Type B pancreatic cell (in vitro differentiated cells): Measurements from ENCODE around the gene DIS3L. TPM values are rescaled to one million over a fixed set of nuclear protein-coding genes. Genes with fewer than 3 reads are reported as not detected.

Experiments used
- DNase-seq: peaks from one replicate; pipeline ENCODE4 v3.0.0; 2021; ENCODE audit warnings: mixed read lengths; ENCODE audit not compliant: unreplicated experiment; ENCODE audit errors: extremely low spot score
- H3K27ac Mint-ChIP-seq: 2 replicates; pipeline ENCODE4 v1.8.0; 2021; ENCODE audit warnings: mild to moderate bottlenecking, mixed read lengths
- H3K27me3 Mint-ChIP-seq: 2 replicates; pipeline ENCODE4 v1.8.0; 2021; ENCODE audit warnings: mixed read lengths
- H3K36me3 Mint-ChIP-seq: 2 replicates; pipeline ENCODE4 v1.8.0; 2021; ENCODE audit warnings: mixed read lengths
- H3K4me1 Mint-ChIP-seq: one replicate; pipeline ENCODE4 v1.8.0; 2021; ENCODE audit warnings: mixed read lengths; ENCODE audit not compliant: unreplicated experiment
- H3K4me3 Mint-ChIP-seq: 2 replicates; pipeline ENCODE4 v1.8.0; 2021; ENCODE audit warnings: mild to moderate bottlenecking, mixed read lengths
- H3K9me3 Mint-ChIP-seq: 2 replicates; pipeline ENCODE4 v1.8.0; 2021; ENCODE audit warnings: mixed read lengths
- total RNA-seq: library from RNA; stranded (reverse); gene quantifications from 2 replicates; pipeline ENCODE4 v1.2.1, GENCODE V29; 2021; ENCODE audit warnings: low replicate concordance
- TF ChIP-seq, protein P1 (sequence below): fragments of 200-600 bp; sonication (generic); conservative IDR thresholded peaks from 2 replicates; pipeline ENCODE4 v1.5.0; 2021; ENCODE audit warnings: antibody characterized with exemption, mild to moderate bottlenecking

DIS3L gene
- total RNA-seq, 1 donor from 2014 or later, result 37.7 TPM

DNA sequence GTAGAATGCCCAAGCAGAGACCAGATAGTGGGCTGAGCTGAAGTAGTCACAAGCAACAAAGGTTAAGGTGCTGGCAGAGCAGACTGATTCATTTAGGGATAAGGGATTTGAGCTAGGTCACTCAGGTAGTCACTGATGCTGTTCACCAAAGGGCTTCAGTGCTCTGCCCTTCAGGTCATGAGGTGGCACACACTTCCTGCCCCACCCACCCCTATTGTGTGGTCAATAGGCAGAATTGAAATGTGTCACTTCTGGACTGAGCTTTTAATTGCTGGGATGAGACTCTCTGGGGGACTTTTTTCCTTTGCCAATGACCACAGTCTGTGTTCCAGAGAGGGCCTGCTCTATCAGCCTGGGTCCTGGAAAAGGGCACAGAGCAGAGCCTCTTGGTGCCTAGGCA lies 2.9 kb upstream of the DIS3L start:
- Mint-ChIP-seq H3K4me1 (peaks cover 25% of the 10 kb centered on the region), H3K27ac (no peak overlapping the region), H3K36me3 (no peaks in the 10 kb centered on the region), H3K4me3 (no peak overlapping the region), H3K27me3 (no peaks in the 10 kb centered on the region), H3K9me3 (no peaks in the 10 kb centered on the region)
- TF ChIP-seq, protein P1, sequence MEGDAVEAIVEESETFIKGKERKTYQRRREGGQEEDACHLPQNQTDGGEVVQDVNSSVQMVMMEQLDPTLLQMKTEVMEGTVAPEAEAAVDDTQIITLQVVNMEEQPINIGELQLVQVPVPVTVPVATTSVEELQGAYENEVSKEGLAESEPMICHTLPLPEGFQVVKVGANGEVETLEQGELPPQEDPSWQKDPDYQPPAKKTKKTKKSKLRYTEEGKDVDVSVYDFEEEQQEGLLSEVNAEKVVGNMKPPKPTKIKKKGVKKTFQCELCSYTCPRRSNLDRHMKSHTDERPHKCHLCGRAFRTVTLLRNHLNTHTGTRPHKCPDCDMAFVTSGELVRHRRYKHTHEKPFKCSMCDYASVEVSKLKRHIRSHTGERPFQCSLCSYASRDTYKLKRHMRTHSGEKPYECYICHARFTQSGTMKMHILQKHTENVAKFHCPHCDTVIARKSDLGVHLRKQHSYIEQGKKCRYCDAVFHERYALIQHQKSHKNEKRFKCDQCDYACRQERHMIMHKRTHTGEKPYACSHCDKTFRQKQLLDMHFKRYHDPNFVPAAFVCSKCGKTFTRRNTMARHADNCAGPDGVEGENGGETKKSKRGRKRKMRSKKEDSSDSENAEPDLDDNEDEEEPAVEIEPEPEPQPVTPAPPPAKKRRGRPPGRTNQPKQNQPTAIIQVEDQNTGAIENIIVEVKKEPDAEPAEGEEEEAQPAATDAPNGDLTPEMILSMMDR, result no peak
- DNase-seq, result no peak

- peaks cover 4% of the 10 kb centered on the region for H3K36me3 Mint-ChIP-seq
- no peak for DNase-seq
- no peaks in the 10 kb centered on the region for H3K27me3 Mint-ChIP-seq
- no peaks in the 10 kb centered on the region for H3K9me3 Mint-ChIP-seq
- TF ChIP-seq, protein P1, result no peak
- peaks cover 33% of the 10 kb centered on the region for H3K4me1 Mint-ChIP-seq
- peak overlapping the region; percentile 85 for H3K27ac Mint-ChIP-seq
- peak overlapping the region; percentile 87 for H3K4me3 Mint-ChIP-seq
These were observed 1.4 kb upstream of the DIS3L start for GRCh38 chr15:66291816-66292570.

DNA sequence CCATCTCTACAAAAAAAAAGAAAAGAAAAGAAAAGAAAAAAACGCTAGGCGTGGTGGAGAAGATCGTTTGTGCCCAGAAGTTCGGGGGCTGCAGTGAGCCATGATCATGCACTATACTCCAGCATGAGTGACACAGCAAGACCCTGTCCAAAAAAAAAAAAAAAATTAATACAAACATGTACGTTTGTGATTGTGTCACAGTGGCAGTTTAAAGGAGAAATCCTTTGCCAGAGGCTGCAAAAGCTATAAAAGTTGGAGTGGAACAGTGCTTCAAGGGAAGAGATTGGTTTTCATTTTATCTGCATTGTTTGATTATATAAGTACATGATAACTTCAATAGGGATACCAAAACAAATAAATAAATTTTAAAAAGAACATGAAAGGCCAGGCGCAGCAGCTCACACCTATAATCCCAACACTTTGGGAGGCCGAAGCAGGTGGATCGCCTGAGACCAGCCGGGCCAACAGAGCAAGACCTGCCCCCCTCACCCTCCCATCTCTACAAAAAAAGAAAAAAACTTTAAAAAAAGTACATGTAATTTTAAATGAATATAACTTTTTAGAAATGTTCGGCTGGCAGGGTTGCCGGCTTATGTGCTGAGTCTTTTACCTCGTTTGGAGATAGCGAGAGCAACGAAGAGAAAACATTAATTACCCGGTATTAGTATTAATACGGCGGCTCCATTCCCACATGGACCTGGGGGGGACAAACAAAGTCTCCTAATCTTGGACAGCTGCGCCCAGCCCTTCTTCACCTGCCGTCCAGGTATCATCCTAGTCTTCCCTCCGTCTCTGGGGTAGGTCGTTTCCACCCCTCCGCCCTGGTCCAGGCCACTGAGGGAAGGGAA lies 573 bp upstream of the DIS3L start:
- Mint-ChIP-seq H3K27me3 (no peaks in the 10 kb centered on the region), H3K4me1 (peaks cover 33% of the 10 kb centered on the region), H3K4me3 (peak overlapping the region; percentile 87), H3K27ac (peak overlapping the region; percentile 85), H3K36me3 (peaks cover 4% of the 10 kb centered on the region), H3K9me3 (no peaks in the 10 kb centered on the region)
- no peak for DNase-seq
- TF ChIP-seq, protein P1, result no peak

DNA sequence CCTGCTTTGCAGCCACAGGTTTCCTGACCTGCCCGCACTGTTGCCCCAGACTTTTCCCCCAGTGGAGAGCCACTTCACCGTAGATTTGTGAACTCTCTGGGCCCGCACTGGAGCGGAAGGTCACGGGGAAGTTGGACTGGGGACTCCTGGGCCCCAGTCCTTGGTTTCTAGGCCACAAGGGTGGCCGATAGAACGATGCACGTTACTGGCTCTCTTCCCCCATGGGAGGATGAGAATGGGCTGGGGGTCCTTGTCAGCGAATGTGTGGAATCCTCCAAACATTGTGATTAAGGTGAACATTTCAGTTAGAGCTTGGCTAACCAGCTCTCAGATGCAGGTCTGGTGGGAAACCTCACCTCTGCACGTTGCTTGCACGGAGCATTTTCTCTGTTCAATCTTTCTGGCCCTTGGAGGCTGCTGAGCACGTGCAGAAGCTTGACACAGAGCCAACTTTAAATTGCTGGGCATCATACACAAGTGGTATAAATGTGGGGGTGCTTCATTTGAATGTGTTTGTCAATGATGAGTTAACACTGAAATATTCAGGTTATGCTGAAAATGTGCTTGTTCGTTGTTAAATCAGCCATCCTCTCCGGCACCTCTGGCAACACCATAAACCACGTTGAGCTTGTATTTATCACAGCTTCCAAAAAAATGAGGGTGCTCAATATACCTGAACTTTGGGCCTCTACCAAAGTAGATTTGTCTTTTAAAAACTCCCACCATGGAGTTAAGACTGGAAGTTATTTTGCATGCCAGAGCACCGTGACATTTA lies 976 bp downstream of the DIS3L start:
- TF ChIP-seq, protein P1, result no peak
- Mint-ChIP-seq H3K4me1 (peaks cover 40% of the 10 kb centered on the region), H3K9me3 (no peaks in the 10 kb centered on the region), H3K36me3 (peaks cover 9% of the 10 kb centered on the region), H3K4me3 (peak overlapping the region; percentile 90), H3K27ac (peak overlapping the region; percentile 87), H3K27me3 (no peaks in the 10 kb centered on the region)
- no peak for DNase-seq

DNA sequence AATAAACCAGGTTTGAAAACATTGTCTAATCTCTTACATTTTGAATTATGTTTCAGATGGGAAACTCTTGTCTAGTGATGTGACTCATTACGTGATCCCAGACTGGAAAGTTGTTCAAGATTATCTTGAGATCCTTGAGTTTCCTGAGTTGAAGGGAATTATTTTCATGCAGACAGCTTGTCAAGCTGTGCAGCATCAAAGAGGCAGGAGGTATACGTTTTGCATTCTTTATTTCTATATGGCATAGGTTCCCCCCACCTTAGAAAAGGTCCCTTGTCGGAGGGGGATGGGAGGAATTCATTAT lies 1.5 kb downstream of the DIS3L start:
- TF ChIP-seq, protein P1, result no peak
- H3K4me1 Mint-ChIP-seq, result peaks cover 40% of the 10 kb centered on the region
- no peak for DNase-seq

More for the DNA sequence above, 1.5 kb downstream of the DIS3L start:
- no peaks in the 10 kb centered on the region for H3K27me3 Mint-ChIP-seq
- peaks cover 9% of the 10 kb centered on the region for H3K36me3 Mint-ChIP-seq
- H3K27ac Mint-ChIP-seq, result peak overlapping the region; percentile 87
- H3K9me3 Mint-ChIP-seq, result no peaks in the 10 kb centered on the region
- H3K4me3 Mint-ChIP-seq, result peak overlapping the region; percentile 90
